ENCODE results near the gene HEATR1.

- TF ChIP-seq CTCF (IDR thresholded peaks at IDR 0.05): no peak
- no peak for TF ChIP-seq POLR2A (IDR thresholded peaks at IDR 0.05)
These were observed 35.9 kb downstream of the HEATR1 start for GRCh38 chr1:236568285-236568894.

Measured in thyroid gland (tissue), 4 donors.